Measurements from ENCODE around the gene BNC2.

GRCh38 chr9:16769291-16769690, 101.2 kb downstream of the BNC2 start:
- no peak for TF ChIP-seq CTCF (tag by site-specific recombination; IDR thresholded peaks at IDR 0.05)
- TF ChIP-seq ZNF223 (tag by site-specific recombination; IDR thresholded peaks at IDR 0.05): no peak
- no peak for TF ChIP-seq ZNF830 (tag by site-specific recombination; IDR thresholded peaks at IDR 0.05; ENCODE audit: low read depth)
- TF ChIP-seq, protein P1, sequence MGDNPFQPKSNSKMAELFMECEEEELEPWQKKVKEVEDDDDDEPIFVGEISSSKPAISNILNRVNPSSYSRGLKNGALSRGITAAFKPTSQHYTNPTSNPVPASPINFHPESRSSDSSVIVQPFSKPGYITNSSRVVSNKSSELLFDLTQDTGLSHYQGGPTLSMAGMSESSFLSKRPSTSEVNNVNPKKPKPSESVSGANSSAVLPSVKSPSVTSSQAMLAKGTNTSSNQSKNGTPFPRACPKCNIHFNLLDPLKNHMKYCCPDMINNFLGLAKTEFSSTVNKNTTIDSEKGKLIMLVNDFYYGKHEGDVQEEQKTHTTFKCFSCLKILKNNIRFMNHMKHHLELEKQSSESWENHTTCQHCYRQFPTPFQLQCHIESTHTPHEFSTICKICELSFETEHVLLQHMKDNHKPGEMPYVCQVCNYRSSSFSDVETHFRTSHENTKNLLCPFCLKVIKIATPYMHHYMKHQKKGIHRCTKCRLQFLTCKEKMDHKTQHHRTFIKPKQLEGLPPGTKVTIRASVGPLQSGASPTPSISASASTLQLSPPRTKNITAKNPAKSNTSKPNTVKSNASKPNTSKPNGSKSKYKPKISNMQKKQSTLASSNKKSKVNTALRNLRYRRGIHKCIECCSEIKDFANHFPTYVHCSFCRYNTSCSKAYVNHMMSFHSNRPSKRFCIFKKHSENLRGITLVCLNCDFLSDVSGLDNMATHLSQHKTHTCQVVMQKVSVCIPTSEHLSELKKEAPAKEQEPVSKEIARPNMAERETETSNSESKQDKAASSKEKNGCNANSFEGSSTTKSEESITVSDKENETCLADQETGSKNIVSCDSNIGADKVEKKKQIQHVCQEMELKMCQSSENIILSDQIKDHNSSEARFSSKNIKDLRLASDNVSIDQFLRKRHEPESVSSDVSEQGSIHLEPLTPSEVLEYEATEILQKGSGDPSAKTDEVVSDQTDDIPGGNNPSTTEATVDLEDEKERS (tag by site-specific recombination; IDR thresholded peaks at IDR 0.05): no peak
- TF ChIP-seq ZNF23 (tag by site-specific recombination; IDR thresholded peaks at IDR 0.05; ENCODE audit: borderline replicate concordance): no peak
- TF ChIP-seq SP2 (tag by site-specific recombination; IDR thresholded peaks at IDR 0.05): no peak
- no peak for TF ChIP-seq ZNF433 (tag by site-specific recombination; IDR thresholded peaks at IDR 0.05; ENCODE audit: low read depth)
- no peak for TF ChIP-seq ZNF518A (tag by site-specific recombination; conservative IDR thresholded peaks at IDR 0.05; ENCODE audit: low read depth)
- no peak for TF ChIP-seq ZNF704 (tag by site-specific recombination; IDR thresholded peaks at IDR 0.05)
- TF ChIP-seq REST (tag by site-specific recombination; IDR thresholded peaks at IDR 0.05): no peak
- TF ChIP-seq EGR2 (tag by site-specific recombination; IDR thresholded peaks at IDR 0.05; ENCODE audit: low read depth): no peak

Data from HEK293 (cell line).